Endodermal cell (in vitro differentiated cells): Measurements from ENCODE around the gene ECE1. TPM values are rescaled to one million over a fixed set of nuclear protein-coding genes. Genes with fewer than 3 reads are reported as not detected.
A peak's percentile ranks its signal among the peaks of the same experiment; 100 is the strongest.

Source experiments
- DNase-seq: peaks from one replicate; pipeline ENCODE4 v3.0.0-alpha.2; 2017
- H3K27ac ChIP-seq: 2 replicates; pipeline ENCODE4 v1.5.1; 2013; ENCODE audit warnings: mild to moderate bottlenecking, low read depth, low read length, moderate library complexity
- H3K27me3 ChIP-seq: 2 replicates; pipeline ENCODE4 v1.6.1; 2013; ENCODE audit warnings: mild to moderate bottlenecking, low read length, moderate library complexity; ENCODE audit not compliant: insufficient read depth, control insufficient read depth, poor library complexity, severe bottlenecking
- H3K36me3 ChIP-seq: 2 replicates; pipeline ENCODE4 v1.7.0; 2013; ENCODE audit warnings: mild to moderate bottlenecking, low read length, moderate library complexity; ENCODE audit not compliant: control insufficient read depth, insufficient read depth
- H3K4me1 ChIP-seq: one replicate; pipeline ENCODE4 v1.7.0; 2013; ENCODE audit warnings: low read length; ENCODE audit not compliant: control insufficient read depth, insufficient read depth
- H3K4me3 ChIP-seq: 2 replicates; pipeline ENCODE4 v1.5.1; 2013; ENCODE audit warnings: mild to moderate bottlenecking, low read length, moderate library complexity
- H3K9ac ChIP-seq: 2 replicates; pipeline ENCODE4 v1.6.1; 2013; ENCODE audit warnings: mild to moderate bottlenecking, low read length, moderate library complexity; ENCODE audit not compliant: poor library complexity, severe bottlenecking; ENCODE audit errors: extremely low read depth
- H3K9me3 ChIP-seq: 2 replicates; pipeline ENCODE4 v1.6.1; 2013; ENCODE audit warnings: mild to moderate bottlenecking, low read length, moderate library complexity; ENCODE audit not compliant: control insufficient read depth
- H3K27ac Mint-ChIP-seq: 2 replicates; pipeline ENCODE4 v1.8.0; 2020; ENCODE audit warnings: mixed read lengths
- H3K27me3 Mint-ChIP-seq: 2 replicates; pipeline ENCODE4 v1.8.0; 2021; ENCODE audit warnings: mild to moderate bottlenecking, mixed read lengths; ENCODE audit not compliant: insufficient read depth
- H3K36me3 Mint-ChIP-seq: 2 replicates; pipeline ENCODE4 v1.8.0; 2020; ENCODE audit warnings: low read depth, mixed read lengths
- H3K4me1 Mint-ChIP-seq: 2 replicates; pipeline ENCODE4 v1.8.0; 2020; ENCODE audit warnings: mixed read lengths
- H3K4me3 Mint-ChIP-seq: 2 replicates; pipeline ENCODE4 v1.8.0; 2020; ENCODE audit warnings: mild to moderate bottlenecking, moderate library complexity, mixed read lengths
- H3K9me3 Mint-ChIP-seq: 2 replicates; pipeline ENCODE4 v1.8.0; 2020; ENCODE audit warnings: mild to moderate bottlenecking, mixed read lengths
- CTCF ChIP-seq: fragments of 200-600 bp; sonication (generic); conservative IDR thresholded peaks from 2 replicates; pipeline ENCODE4 v1.5.0; 2021; ENCODE audit warnings: antibody characterized with exemption, mild to moderate bottlenecking
- WGBS, 2 experiments: methylation state at CpG; one replicate each; pipeline versions ENCODE4 v1.1.5 to v1.1.7; 2013; ENCODE audit warnings: missing lambda C conversion rate in 2 of 2, mixed read lengths in 1 of 2; ENCODE audit not compliant: insufficient coverage in 1 of 2, insufficient read length in 1 of 2; 5-methylcytosine and 5-hydroxymethylcytosine counted together
- total RNA-seq, 2 donors: library from RNA; stranded (reverse); fragmentation: NEBNext Ultra II Directional in 1 of 2; extraction: Animal tissue kit (Norgen Biotek cat#: 25700) in 1 of 2; gene quantifications; 2 replicates in 1 of 2; 3 replicates in 1 of 2; pipeline ENCODE4 v1.2.1, GENCODE V29; 2021

Gene ECE1
- total RNA-seq, 2 donors from 2014 or later: 47.8 to 57.9 TPM

- no peaks in the 10 kb centered on the region for H3K36me3 ChIP-seq
- no peak overlapping the region for H3K4me3 Mint-ChIP-seq
- no peak overlapping the region for H3K4me3 ChIP-seq
- TF ChIP-seq CTCF: no peak
- H3K27me3 ChIP-seq: no peaks in the 10 kb centered on the region
- H3K36me3 Mint-ChIP-seq: peaks cover 36% of the 10 kb centered on the region
- H3K9me3 Mint-ChIP-seq: no peaks in the 10 kb centered on the region
- H3K27me3 Mint-ChIP-seq: no peaks in the 10 kb centered on the region
- H3K27ac ChIP-seq: no peak overlapping the region
- no peak overlapping the region for H3K9ac ChIP-seq
- H3K27ac Mint-ChIP-seq: no peak overlapping the region
- H3K9me3 ChIP-seq: no peaks in the 10 kb centered on the region
- 91 to 92% methylated on average over 18 to 22 of the region's 22 CpGs for WGBS, 2 experiments
- DNase-seq: no peak
- H3K4me1 ChIP-seq: peaks cover 7% of the 10 kb centered on the region
- peaks cover 17% of the 10 kb centered on the region for H3K4me1 Mint-ChIP-seq
These were observed 29.7 kb downstream of the ECE1 start for GRCh38 chr1:21260405-21261125.

- Mint-ChIP-seq H3K4me3 (no peak overlapping the region), H3K36me3 (peaks cover 37% of the 10 kb centered on the region), H3K27me3 (no peaks in the 10 kb centered on the region), H3K27ac (peak overlapping the region; percentile 12), H3K9me3 (no peaks in the 10 kb centered on the region), H3K4me1 (peaks cover 12% of the 10 kb centered on the region)
- Histone ChIP-seq H3K9ac (no peak overlapping the region), H3K27me3 (no peaks in the 10 kb centered on the region), H3K27ac (peak overlapping the region; percentile 5), H3K9me3 (no peaks in the 10 kb centered on the region), H3K4me3 (no peak overlapping the region), H3K4me1 (peaks cover 7% of the 10 kb centered on the region), H3K36me3 (peaks cover 6% of the 10 kb centered on the region)
- 84 to 90% methylated on average over 2 to 5 of the region's 5 CpGs for WGBS, 2 experiments
- TF ChIP-seq CTCF: no peak
- no peak for DNase-seq
These were observed 30.8 kb downstream of the ECE1 start for GRCh38 chr1:21259316-21260076.

GRCh38 chr1:21258331-21259134, 31.7 kb downstream of the ECE1 start:
- H3K27me3 Mint-ChIP-seq: no peaks in the 10 kb centered on the region
- H3K27me3 ChIP-seq: no peaks in the 10 kb centered on the region
- H3K36me3 Mint-ChIP-seq: peaks cover 37% of the 10 kb centered on the region
- WGBS, 2 experiments: 92 to 100% methylated on average over 7 to 22 of the region's 22 CpGs
- TF ChIP-seq CTCF: no peak
- no peaks in the 10 kb centered on the region for H3K9me3 Mint-ChIP-seq
- H3K36me3 ChIP-seq: peaks cover 9% of the 10 kb centered on the region
- no peak overlapping the region for H3K27ac ChIP-seq
- no peak overlapping the region for H3K27ac Mint-ChIP-seq
- no peak overlapping the region for H3K4me3 ChIP-seq
- no peaks in the 10 kb centered on the region for H3K9me3 ChIP-seq
- H3K9ac ChIP-seq: no peak overlapping the region
- H3K4me3 Mint-ChIP-seq: no peak overlapping the region
- peaks cover 12% of the 10 kb centered on the region for H3K4me1 Mint-ChIP-seq
- peaks cover 7% of the 10 kb centered on the region for H3K4me1 ChIP-seq
- DNase-seq: no peak
